HCT116 (cell line): Measurements from ENCODE around the gene MAST4. TPM values are rescaled to one million over a fixed set of nuclear protein-coding genes. Genes with fewer than 3 reads are reported as not detected.

ENCODE experiments used
- ATAC-seq: fragments of 200-7000 bp; cut with Tn5 transposase; 2 replicates; pipeline ENCODE4 v1.9.1; 2020; ENCODE audit warnings: mild to moderate bottlenecking, moderate library complexity
- BruUV-seq: library from RNA; stranded (reverse); fragments of 400-500 nt; replicated peaks from 2 replicates; lab custom pipeline; 2021; lab: Mats Ljungman, UMichigan
- CTCF ChIA-PET: fragments of 300-600 bp; sonication (Branson Sonifier 250); formaldehyde crosslinking; loops from one replicate; lab custom pipeline; 2021; ENCODE audit warnings: antibody characterized with exemption; lab: Charles Lee
- POLR2A ChIA-PET: fragments of 300-600, 350-600 bp; sonication (Branson Sonifier 250); formaldehyde crosslinking; loops from one replicate; lab custom pipeline; 2021; ENCODE audit warnings: antibody characterized with exemption; lab: Charles Lee
- RAD21 ChIA-PET, 2 experiments: fragments of 300-600 bp; sonication (Branson Sonifier 250); formaldehyde crosslinking; loops; one replicate each; lab custom pipeline; 2023; ENCODE audit warnings: low total read pairs in 2 of 2; ENCODE audit not compliant: uncharacterized antibody in 2 of 2, unreplicated experiment in 2 of 2, low non-redundant PET in 1 of 2; lab: Charles Lee
- DNase-seq: peaks from one replicate; pipeline ENCODE4 v3.0.0-alpha.2; 2010; ENCODE audit warnings: low read depth, low spot score
- H2AFZ ChIP-seq: fragments of 200-600 bp; shearing (Covaris generic), sonication (generic); 2 replicates; pipeline ENCODE4 v1.6.1; 2017; ENCODE audit warnings: low read depth, mixed run types, mixed read lengths, antibody characterized with exemption, low read length; ENCODE audit not compliant: poor library complexity, severe bottlenecking
- H3K27ac ChIP-seq: 2 replicates; pipeline ENCODE4 v1.5.1; 2012; ENCODE audit warnings: low read depth, low read length
- H3K27me3 ChIP-seq: fragments of 200-600 bp; sonication (generic); 2 replicates; pipeline ENCODE4 v1.6.1; 2016; ENCODE audit warnings: mixed run types, low read length, mixed read lengths; ENCODE audit not compliant: insufficient read depth
- H3K36me3 ChIP-seq, 2 experiments: fragments of 200-500 bp in 1 of 2; fragments of 200-600 bp in 1 of 2; sonication (Bioruptor generic) in 1 of 2; sonication (generic) in 1 of 2; 2 replicates each; pipeline versions ENCODE4 v1.5.1 to v1.6.1; 2014 to 2016; ENCODE audit warnings: low read length in 2 of 2, inconsistent platforms in 1 of 2, mixed read lengths in 1 of 2, mixed run types in 1 of 2; ENCODE audit not compliant: insufficient read depth in 2 of 2, control insufficient read depth in 1 of 2
- H3K4me1 ChIP-seq, 2 experiments: fragments of 200-600 bp in 1 of 2; sonication (generic) in 1 of 2; 2 replicates each; pipeline versions ENCODE4 v1.5.1 to v1.6.1; 2012 to 2017; ENCODE audit warnings: low read length in 2 of 2, inconsistent platforms in 1 of 2, mild to moderate bottlenecking in 1 of 2, mixed read lengths in 1 of 2, mixed run types in 1 of 2, moderate library complexity in 1 of 2; ENCODE audit not compliant: insufficient read depth in 2 of 2, control insufficient read depth in 1 of 2
- H3K4me2 ChIP-seq: fragments of 200-600 bp; sonication (generic); 2 replicates; pipeline ENCODE4 v1.6.1; 2017; ENCODE audit warnings: mixed run types, low read length, mixed read lengths
- H3K4me3 ChIP-seq, 2 experiments: fragments of 200-600 bp in 1 of 2; sonication (generic) in 1 of 2; replicated peaks in 1 of 2; 2 replicates each; pipeline ENCODE4 v1.5.1; 2011 to 2016; ENCODE audit warnings: low read length in 2 of 2, control low read depth in 1 of 2, low read depth in 1 of 2, mild to moderate bottlenecking in 1 of 2, mixed read lengths in 1 of 2, mixed run types in 1 of 2
- H3K79me2 ChIP-seq: fragments of 200-600 bp; sonication (generic); 2 replicates; pipeline ENCODE4 v1.6.1; 2017; ENCODE audit warnings: mild to moderate bottlenecking, mixed run types, low read length, moderate library complexity, mixed read lengths; ENCODE audit not compliant: insufficient read depth
- H3K9ac ChIP-seq: fragments of 200-600 bp; sonication (generic); 2 replicates; pipeline ENCODE4 v1.6.1; 2016; ENCODE audit warnings: low read length, mixed read lengths
- H3K9me2 ChIP-seq: fragments of 200-600 bp; sonication (generic), shearing (Covaris generic); 2 replicates; pipeline ENCODE4 v1.6.1; 2017; ENCODE audit warnings: mixed run types, mild to moderate bottlenecking, moderate library complexity; ENCODE audit not compliant: insufficient read depth
- H3K9me3 ChIP-seq, 2 experiments: fragments of 200-500 bp in 1 of 2; fragments of 200-600 bp in 1 of 2; sonication (Bioruptor generic) in 1 of 2; sonication (generic) in 1 of 2; 2 replicates each; pipeline ENCODE4 v1.6.1; 2014 to 2017; ENCODE audit warnings: low read length in 2 of 2, mixed read lengths in 2 of 2, inconsistent platforms in 1 of 2, low read depth in 1 of 2, mild to moderate bottlenecking in 1 of 2, mixed run types in 1 of 2, moderate library complexity in 1 of 2; ENCODE audit not compliant: control insufficient read depth in 1 of 2, insufficient read depth in 1 of 2
- H4K20me1 ChIP-seq: fragments of 200-600 bp; sonication (generic), shearing (Covaris generic); 2 replicates; pipeline ENCODE4 v1.6.1; 2017; ENCODE audit warnings: mixed run types, mild to moderate bottlenecking, moderate library complexity; ENCODE audit not compliant: insufficient read depth
- CBX3 ChIP-seq: IDR thresholded peaks from 2 replicates; pipeline ENCODE4 v1.6.1; 2012; ENCODE audit warnings: low read depth
- CEBPB ChIP-seq: IDR thresholded peaks from 2 replicates; pipeline ENCODE4 v1.6.1; 2012; ENCODE audit warnings: low read depth
- FOSL1 ChIP-seq: IDR thresholded peaks from 2 replicates; pipeline ENCODE4 v1.6.1; 2012; ENCODE audit warnings: low read depth
- intact Hi-C: fragments of 100-400 bp; cut with micrococcal nuclease; formaldehyde crosslinking; loops from 2 replicates; pipeline ENCODE4 v1.10.0; 2022
- total RNA-seq: library from RNA; stranded (reverse); gene quantifications from one replicate; pipeline ENCODE4 v1.2.1, GENCODE V29; 2021; ENCODE audit not compliant: unreplicated experiment
- TF ChIP-seq, protein P1 (sequence below): IDR thresholded peaks from 2 replicates; pipeline ENCODE4 v1.6.1; 2012

The MAST4 gene
- total RNA-seq, 1 experiment from 2014 or later, result 1.1 TPM

DNA sequence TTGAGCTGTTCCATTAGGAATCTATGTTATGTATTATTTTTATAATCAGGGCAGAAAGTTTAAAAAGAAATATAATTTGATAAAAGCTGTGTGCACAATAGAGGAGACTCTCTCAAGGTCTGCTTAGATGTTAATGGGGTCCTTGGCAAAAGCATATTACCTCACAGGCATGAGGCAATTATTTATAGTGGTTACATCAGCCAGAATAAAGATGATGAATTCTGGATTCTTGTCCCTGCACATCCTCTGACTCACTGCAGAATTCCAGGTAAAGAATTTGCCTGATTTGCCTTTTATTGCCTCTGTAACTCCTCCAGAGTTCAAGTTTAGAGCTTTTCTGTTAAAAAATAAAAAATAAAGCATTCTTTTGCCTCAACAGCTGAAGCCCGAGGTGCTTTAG, 253.6 kb downstream of the MAST4 start:
- Histone ChIP-seq H3K36me3 (no peaks in the 10 kb centered on the region), H3K79me2 (no peaks in the 10 kb centered on the region), H3K27me3 (peaks cover 28% of the 10 kb centered on the region), H3K4me3 (no peak overlapping the region), H3K4me2 (no peak overlapping the region), H2AFZ (no peak overlapping the region), H3K9me2 (no peaks in the 10 kb centered on the region), H3K4me1 (peaks cover 0 to 4% of the 10 kb centered on the region in 2 experiments; a peak in 2 of 4 replicates), H3K9me3 (no peaks in the 10 kb centered on the region), H3K27ac (no peak overlapping the region), H4K20me1 (no peaks in the 10 kb centered on the region), H3K9ac (no peak overlapping the region)
- ChIA-PET CTCF (no interaction called here), POLR2A (no interaction called here), RAD21 (no interaction called here)
- DNase-seq (no peak), ATAC-seq (no peak)
- TF ChIP-seq, protein P1, sequence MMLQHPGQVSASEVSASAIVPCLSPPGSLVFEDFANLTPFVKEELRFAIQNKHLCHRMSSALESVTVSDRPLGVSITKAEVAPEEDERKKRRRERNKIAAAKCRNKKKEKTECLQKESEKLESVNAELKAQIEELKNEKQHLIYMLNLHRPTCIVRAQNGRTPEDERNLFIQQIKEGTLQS, result peak; percentile 28; the same call in 1 of the 2 replicates
- TF ChIP-seq FOSL1 (peak; percentile 45; the same call in 1 of the 2 replicates), CEBPB (peak; percentile 79), CBX3 (no peak)
- no TSS peak for BruUV-seq
- intact Hi-C loops, result no loop called here

DNA sequence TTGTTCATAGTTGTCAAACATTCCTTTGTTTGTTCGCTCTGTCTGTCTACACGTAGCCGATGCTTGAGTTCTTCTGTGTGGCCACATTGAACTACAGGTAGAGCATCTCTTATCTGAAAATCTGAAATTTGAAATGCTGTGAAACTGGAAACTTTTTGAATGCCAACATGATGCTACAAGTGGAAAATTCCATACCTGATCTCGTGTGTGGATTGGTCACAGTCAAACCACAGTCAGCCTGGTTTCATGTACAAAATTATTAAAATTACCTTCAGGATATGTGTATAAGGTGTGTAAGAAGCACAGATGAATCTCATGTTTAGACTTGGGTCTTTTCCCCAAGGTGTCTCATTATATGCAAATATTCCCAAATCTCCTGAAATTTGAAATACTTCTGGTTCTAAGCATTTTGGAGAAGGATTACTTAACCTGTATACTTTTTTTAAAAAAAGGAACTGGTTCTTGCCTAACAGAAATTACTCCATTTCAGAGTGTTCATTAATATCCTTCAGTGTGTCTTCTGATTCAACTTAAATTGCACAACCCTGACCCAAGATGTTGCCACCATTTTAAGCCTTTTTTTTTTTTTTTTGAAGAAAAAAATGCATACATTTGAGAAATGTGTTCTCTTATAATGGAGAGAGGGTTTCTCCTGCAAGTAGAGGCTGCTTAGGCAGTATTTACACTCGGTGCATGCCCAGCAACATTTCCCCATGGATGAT, 254.3 kb downstream of the MAST4 start:
- ATAC-seq, result no peak
- no peak overlapping the region for H3K9ac ChIP-seq

More for the DNA sequence above, 254.3 kb downstream of the MAST4 start:
- Histone ChIP-seq H3K4me1 (peaks cover 0 to 4% of the 10 kb centered on the region in 2 experiments; a peak in 2 of 4 replicates), H3K9me2 (no peaks in the 10 kb centered on the region), H3K27ac (no peak overlapping the region), H3K9me3 (no peaks in the 10 kb centered on the region), H3K4me3 (no peak overlapping the region), H3K27me3 (peaks cover 28% of the 10 kb centered on the region), H3K79me2 (no peaks in the 10 kb centered on the region)
- CTCF ChIA-PET, result no interaction called here
- TF ChIP-seq FOSL1, result no peak
- TF ChIP-seq, all 23 proteins: peak for 0
- Histone ChIP-seq H3K36me3 (no peaks in the 10 kb centered on the region), H3K4me2 (no peak overlapping the region), H2AFZ (no peak overlapping the region), H4K20me1 (no peaks in the 10 kb centered on the region)
- no peak for DNase-seq
- POLR2A ChIA-PET, result no interaction called here
- no TSS peak for BruUV-seq
- RAD21 ChIA-PET, result no interaction called here
- intact Hi-C loops, result no loop called here
